ENCODE measurements around the gene CTRB2. TPM values are rescaled to one million over a fixed set of nuclear protein-coding genes. Genes with fewer than 3 reads are reported as not detected.

The CTRB2 gene
- polyA plus RNA-seq, 1 of the 3 experiments (the other 2 are of a cell fraction), result not detected

DNA sequence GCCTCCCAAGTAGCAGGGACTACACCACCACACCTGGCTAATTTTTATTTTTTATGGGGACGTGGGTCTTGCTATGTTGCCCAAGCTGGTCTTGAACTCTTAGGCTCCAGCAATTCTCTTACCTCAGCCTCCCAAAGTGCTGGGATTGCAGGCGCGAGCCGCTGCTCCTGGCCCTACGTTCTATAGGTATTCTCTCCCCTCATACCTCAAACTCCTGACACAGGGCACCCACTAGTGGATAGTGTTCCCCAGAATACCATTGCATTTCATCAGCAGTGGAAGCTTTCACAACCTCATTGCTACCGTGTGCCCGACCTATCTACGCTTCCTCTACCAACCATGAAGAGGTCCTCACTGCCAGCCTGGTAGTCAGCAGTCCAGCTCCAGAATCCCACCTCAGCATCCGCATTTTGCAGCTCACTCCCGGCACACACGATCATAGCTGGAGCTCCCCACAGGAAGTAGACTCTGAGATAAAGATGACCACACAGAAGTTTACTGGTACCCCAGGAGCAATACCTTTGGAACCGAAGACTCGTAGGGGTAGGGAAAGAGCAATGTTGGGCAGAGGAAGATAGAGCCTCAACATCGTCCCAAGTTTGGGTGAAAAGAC, 9.3 kb downstream of the CTRB2 start (continued):
- TF ChIP-seq POLR2AphosphoS5 (IDR thresholded peaks at IDR 0.05; ENCODE audit: low read depth, low read length), result no peak
- TF ChIP-seq RAD21 (IDR thresholded peaks at IDR 0.05; ENCODE audit: low read length), result no peak
- no peak for TF ChIP-seq RCOR1 (IDR thresholded peaks at IDR 0.05; ENCODE audit: low read length)
- no peak for TF ChIP-seq EP300 (IDR thresholded peaks at IDR 0.05; ENCODE audit: borderline replicate concordance in 1 of 2, low read depth in 1 of 2, low read length in 1 of 2)
- no peak for TF ChIP-seq RFX5 (IDR thresholded peaks at IDR 0.05; ENCODE audit: low read length)
- TF ChIP-seq SIN3A (IDR thresholded peaks at IDR 0.05; ENCODE audit: borderline replicate concordance, low read depth, low read length), result no peak
- no peak for TF ChIP-seq YY1 (IDR thresholded peaks at IDR 0.05; ENCODE audit: low read depth)

DNA sequence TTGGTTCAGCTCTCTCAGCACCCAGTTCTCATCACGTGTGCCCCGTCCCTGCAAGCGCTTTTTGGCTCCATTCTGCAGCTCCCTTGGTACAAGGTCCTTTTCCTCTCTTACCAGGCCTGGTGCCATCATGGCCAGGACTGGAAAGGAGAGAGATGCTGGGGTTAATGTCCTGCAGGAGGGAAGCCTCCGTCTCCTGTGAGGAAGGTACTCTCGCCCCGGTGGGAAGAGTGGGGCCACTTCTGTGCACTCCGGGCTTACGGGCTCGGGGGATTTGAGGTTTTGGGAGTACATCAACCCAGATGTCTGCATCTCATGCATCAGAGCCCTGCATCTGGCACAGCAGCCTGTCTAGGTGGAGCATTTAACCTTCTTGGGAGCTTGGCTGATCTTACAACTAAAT, 10.1 kb downstream of the CTRB2 start:
- no peak overlapping the region for H3K27ac ChIP-seq (ENCODE audit: low read depth in 2 of 2, low read length in 1 of 2)
- H3K4me3 ChIP-seq (ENCODE audit: low read depth in 2 of 2, low read length in 1 of 2), result no peak overlapping the region
- H3F3A ChIP-seq (replicated peaks; ENCODE audit: insufficient read depth), result no peaks in the 10 kb centered on the region
- ChIA-PET POLR2A (no interaction called here), CTCF (interaction anchor here (1.0 to 6.5 kb wide), 6 partner anchors 37 to 268 kb away, joined by 3 to 105 read pairs (median 9); partner anchors contain the start of gene ZNRF1)
- H3K4me1 ChIP-seq (ENCODE audit: control insufficient read depth in 1 of 2, insufficient read depth in 2 of 2, low read depth in 1 of 2, low read length in 1 of 2), result peaks cover 0 to 8% of the 10 kb centered on the region in 2 experiments; a peak in 1 of 4 replicates
- no peak overlapping the region for H3K4me2 ChIP-seq
- no peaks in the 10 kb centered on the region for H3K27me3 ChIP-seq (ENCODE audit: insufficient read depth)
- H3K36me3 ChIP-seq (replicated peaks in 1 of 2; ENCODE audit: control insufficient read depth in 1 of 2, insufficient read depth in 2 of 2, low read length in 1 of 2), result no peaks in the 10 kb centered on the region
- H3K79me2 ChIP-seq (ENCODE audit: insufficient read depth), result no peaks in the 10 kb centered on the region
- H3K9me3 ChIP-seq, result no peaks in the 10 kb centered on the region
- no peaks in the 10 kb centered on the region for H3K9me2 ChIP-seq
- H4K20me1 ChIP-seq (ENCODE audit: insufficient read depth), result no peaks in the 10 kb centered on the region
- H2AFZ ChIP-seq (ENCODE audit: low read depth), result no peak overlapping the region
- no peak for DNase-seq
- TF ChIP-seq EP300 (IDR thresholded peaks at IDR 0.05; ENCODE audit: borderline replicate concordance in 1 of 2, low read depth in 1 of 2, low read length in 1 of 2) (no peak), MAX (IDR thresholded peaks at IDR 0.05; ENCODE audit: low read depth) (no peak), SMC3 (IDR thresholded peaks at IDR 0.05; ENCODE audit: low read depth, low read length) (no peak), NRF1 (IDR thresholded peaks at IDR 0.05; ENCODE audit: low read depth, low read length) (no peak), FOXM1 (IDR thresholded peaks at IDR 0.05; ENCODE audit: low read depth) (no peak), USF2 (IDR thresholded peaks at IDR 0.05; ENCODE audit: borderline replicate concordance, low read depth, low read length) (no peak), FOSL2 (IDR thresholded peaks at IDR 0.05; ENCODE audit: borderline replicate concordance, low read depth) (no peak), FOXJ3 (CRISPR knock-in tag; IDR thresholded peaks at IDR 0.05) (no peak), GABPA (IDR thresholded peaks at IDR 0.05; ENCODE audit: low read depth) (no peak), RXRA (IDR thresholded peaks at IDR 0.05; ENCODE audit: borderline replicate concordance, low read depth) (no peak), TEAD4 (IDR thresholded peaks at IDR 0.05; ENCODE audit: borderline replicate concordance, insufficient read depth) (no peak), GATA2 (CRISPR knock-in tag; IDR thresholded peaks at IDR 0.05) (no peak), POLR2AphosphoS5 (IDR thresholded peaks at IDR 0.05; ENCODE audit: low read depth, low read length) (no peak)
- TF ChIP-seq, protein P1, sequence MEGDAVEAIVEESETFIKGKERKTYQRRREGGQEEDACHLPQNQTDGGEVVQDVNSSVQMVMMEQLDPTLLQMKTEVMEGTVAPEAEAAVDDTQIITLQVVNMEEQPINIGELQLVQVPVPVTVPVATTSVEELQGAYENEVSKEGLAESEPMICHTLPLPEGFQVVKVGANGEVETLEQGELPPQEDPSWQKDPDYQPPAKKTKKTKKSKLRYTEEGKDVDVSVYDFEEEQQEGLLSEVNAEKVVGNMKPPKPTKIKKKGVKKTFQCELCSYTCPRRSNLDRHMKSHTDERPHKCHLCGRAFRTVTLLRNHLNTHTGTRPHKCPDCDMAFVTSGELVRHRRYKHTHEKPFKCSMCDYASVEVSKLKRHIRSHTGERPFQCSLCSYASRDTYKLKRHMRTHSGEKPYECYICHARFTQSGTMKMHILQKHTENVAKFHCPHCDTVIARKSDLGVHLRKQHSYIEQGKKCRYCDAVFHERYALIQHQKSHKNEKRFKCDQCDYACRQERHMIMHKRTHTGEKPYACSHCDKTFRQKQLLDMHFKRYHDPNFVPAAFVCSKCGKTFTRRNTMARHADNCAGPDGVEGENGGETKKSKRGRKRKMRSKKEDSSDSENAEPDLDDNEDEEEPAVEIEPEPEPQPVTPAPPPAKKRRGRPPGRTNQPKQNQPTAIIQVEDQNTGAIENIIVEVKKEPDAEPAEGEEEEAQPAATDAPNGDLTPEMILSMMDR (IDR thresholded peaks at IDR 0.05), result no peak
- TF ChIP-seq, protein P2, sequence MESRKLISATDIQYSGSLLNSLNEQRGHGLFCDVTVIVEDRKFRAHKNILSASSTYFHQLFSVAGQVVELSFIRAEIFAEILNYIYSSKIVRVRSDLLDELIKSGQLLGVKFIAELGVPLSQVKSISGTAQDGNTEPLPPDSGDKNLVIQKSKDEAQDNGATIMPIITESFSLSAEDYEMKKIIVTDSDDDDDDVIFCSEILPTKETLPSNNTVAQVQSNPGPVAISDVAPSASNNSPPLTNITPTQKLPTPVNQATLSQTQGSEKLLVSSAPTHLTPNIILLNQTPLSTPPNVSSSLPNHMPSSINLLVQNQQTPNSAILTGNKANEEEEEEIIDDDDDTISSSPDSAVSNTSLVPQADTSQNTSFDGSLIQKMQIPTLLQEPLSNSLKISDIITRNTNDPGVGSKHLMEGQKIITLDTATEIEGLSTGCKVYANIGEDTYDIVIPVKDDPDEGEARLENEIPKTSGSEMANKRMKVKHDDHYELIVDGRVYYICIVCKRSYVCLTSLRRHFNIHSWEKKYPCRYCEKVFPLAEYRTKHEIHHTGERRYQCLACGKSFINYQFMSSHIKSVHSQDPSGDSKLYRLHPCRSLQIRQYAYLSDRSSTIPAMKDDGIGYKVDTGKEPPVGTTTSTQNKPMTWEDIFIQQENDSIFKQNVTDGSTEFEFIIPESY (IDR thresholded peaks at IDR 0.05; ENCODE audit: borderline replicate concordance, low read depth), result no peak
- H3K9ac ChIP-seq, result no peak overlapping the region
- WGBS (ENCODE audit: low lambda C conversion rate), result 90% methylated on average over 4 of the region's 9 CpGs

Data from SK-N-SH (cell line).